Liver (tissue), 9 donors: ENCODE measurements around the gene UBE2L3. TPM values are rescaled to one million over a fixed set of nuclear protein-coding genes. Genes with fewer than 3 reads are reported as not detected.
A peak's percentile ranks its signal among the peaks of the same experiment; 100 is the strongest.

Experiments used
- DNase-seq: peaks from one replicate; pipeline ENCODE4 v3.0.0-alpha.2; 2017; ENCODE audit warnings: low spot score
- H3K27ac ChIP-seq, 2 donors: one replicate each; pipeline ENCODE4 v1.7.0; 2013; ENCODE audit warnings: inconsistent platforms in 2 of 2, low read length in 2 of 2, control low read depth in 1 of 2, low read depth in 1 of 2, mild to moderate bottlenecking in 1 of 2
- H3K27me3 ChIP-seq, 4 donors: one replicate each; pipeline versions ENCODE4 v1.6.1 to v1.7.0; 2013; ENCODE audit warnings: low read length in 3 of 4, inconsistent platforms in 1 of 4, mild to moderate bottlenecking in 1 of 4, moderate library complexity in 1 of 4; ENCODE audit not compliant: control insufficient read depth in 4 of 4, insufficient read depth in 4 of 4
- H3K36me3 ChIP-seq, 4 donors: one replicate each; pipeline versions ENCODE4 v1.6.1 to v1.7.0; 2013; ENCODE audit warnings: low read length in 3 of 4, mild to moderate bottlenecking in 3 of 4, low read depth in 1 of 4, moderate library complexity in 1 of 4; ENCODE audit not compliant: control insufficient read depth in 4 of 4, insufficient read depth in 3 of 4
- H3K4me1 ChIP-seq, 4 donors: one replicate each; pipeline versions ENCODE4 v1.6.1 to v1.7.0; 2013; ENCODE audit warnings: low read length in 3 of 4, mild to moderate bottlenecking in 3 of 4, moderate library complexity in 1 of 4; ENCODE audit not compliant: control insufficient read depth in 4 of 4, insufficient read depth in 4 of 4
- H3K4me3 ChIP-seq, 3 donors: one replicate each; pipeline versions ENCODE4 v1.6.1 to v1.7.0; 2013; ENCODE audit warnings: low read length in 3 of 3, control low read depth in 1 of 3, low read depth in 1 of 3, mild to moderate bottlenecking in 1 of 3
- H3K9ac ChIP-seq, 2 donors: one replicate each; pipeline ENCODE4 v1.7.0; 2013; ENCODE audit warnings: low read length in 2 of 2, mild to moderate bottlenecking in 2 of 2, moderate library complexity in 2 of 2, control low read depth in 1 of 2, low read depth in 1 of 2
- H3K9me3 ChIP-seq, 4 donors: one replicate each; pipeline versions ENCODE4 v1.6.1 to v1.7.0; 2013; ENCODE audit warnings: low read length in 3 of 4; ENCODE audit not compliant: control insufficient read depth in 4 of 4
- ATF3 ChIP-seq: IDR thresholded peaks from 2 replicates; pipeline ENCODE4 v1.6.1; 2016; ENCODE audit warnings: antibody characterized with exemption
- CTCF ChIP-seq: fragments of 150-350 bp; IDR thresholded peaks from 2 replicates; pipeline ENCODE4 v1.5.1; 2017; ENCODE audit warnings: improper control_type of control experiment, low read depth, low read length; ENCODE audit not compliant: missing input control
- EGR1 ChIP-seq, 2 donors: IDR thresholded peaks; 2 replicates each; pipeline ENCODE4 v1.6.1; 2016 to 2018; ENCODE audit warnings: antibody characterized with exemption in 2 of 2, low read depth in 2 of 2
- FOXA1 ChIP-seq: IDR thresholded peaks from 2 replicates; pipeline ENCODE4 v1.6.1; 2016; ENCODE audit warnings: antibody characterized with exemption
- GABPA ChIP-seq, 2 donors: IDR thresholded peaks in 1 of 2; conservative IDR thresholded peaks in 1 of 2; 2 replicates each; pipeline ENCODE4 v1.6.1; 2016; ENCODE audit warnings: antibody characterized with exemption in 2 of 2, mild to moderate bottlenecking in 1 of 2, moderate library complexity in 1 of 2
- HNF4A ChIP-seq, 2 donors: conservative IDR thresholded peaks; 2 replicates each; pipeline ENCODE4 v1.6.1; 2016; ENCODE audit warnings: antibody characterized with exemption in 2 of 2, mild to moderate bottlenecking in 2 of 2
- HNF4G ChIP-seq: IDR thresholded peaks from 2 replicates; pipeline ENCODE4 v1.6.1; 2016; ENCODE audit warnings: antibody characterized with exemption
- RAD21 ChIP-seq, 2 donors: IDR thresholded peaks; 2 replicates each; pipeline ENCODE4 v1.6.1; 2016; ENCODE audit warnings: antibody characterized with exemption in 2 of 2, mild to moderate bottlenecking in 2 of 2
- REST ChIP-seq: IDR thresholded peaks from 2 replicates; pipeline ENCODE4 v1.6.1; 2016; ENCODE audit warnings: antibody characterized with exemption, mild to moderate bottlenecking
- RXRA ChIP-seq, 2 donors: IDR thresholded peaks; 2 replicates each; pipeline ENCODE4 v1.6.1; 2017 to 2018; ENCODE audit warnings: antibody characterized with exemption in 2 of 2, mild to moderate bottlenecking in 1 of 2
- YY1 ChIP-seq: IDR thresholded peaks from 2 replicates; pipeline ENCODE4 v1.6.1; 2016; ENCODE audit warnings: antibody characterized with exemption, mild to moderate bottlenecking
- ZBTB33 ChIP-seq: IDR thresholded peaks from 2 replicates; pipeline ENCODE4 v1.6.1; 2016; ENCODE audit warnings: antibody characterized with exemption
- WGBS: extraction: QIAGEN DNeasy Blood & Tissue Kit; methylation state at CpG from one replicate; pipeline ENCODE4 v1.1.7; 2013; 5-methylcytosine and 5-hydroxymethylcytosine counted together
- polyA plus RNA-seq, 2 donors: library from polyadenylated mRNA; stranded (reverse) in 1 of 2; unstranded in 1 of 2; fragments of 200-250 nt in 1 of 2; fragments of >200 nt in 1 of 2; fragmentation: Nextera tagmentation in 1 of 2; extraction: Ambion mirVana in 1 of 2; gene quantifications; one replicate each; pipeline versions ENCODE4 v1.2.1 to v1.2.3, GENCODE V29; 2013 to 2015
- total RNA-seq, 2 donors: library from RNA; depleted of rRNA; stranded (reverse); fragments of >200 nt; gene quantifications; one replicate each; pipeline ENCODE4 v1.2.3, GENCODE V29; 2014
- donor health status: healthy.
- donor health status: healthy.
- donor health status: healthy.
- donor health status: healthy.
- donor health status: healthy.

Gene UBE2L3
- total and polyA plus RNA-seq, 4 donors, result 14.3 to 33.4 (median 19.8) TPM

GRCh38 chr22:21628386-21629254 is 61.1 kb downstream of the UBE2L3 start:
- no peaks in the 10 kb centered on the region for H3K27me3 ChIP-seq
- H3K9me3 ChIP-seq, result no peaks in the 10 kb centered on the region
- no peak for TF ChIP-seq HNF4G
- peak overlapping the region; percentile 85 to 99 (median 95) for H3K4me3 ChIP-seq
- peak overlapping the region in 1 of 2 donors; percentile 16 for H3K27ac ChIP-seq
- peaks cover 8 to 27% (median 14%) of the 10 kb centered on the region in 4 donors for H3K4me1 ChIP-seq
- 78% methylated on average over 74 of the region's 74 CpGs for WGBS
- peaks cover 0 to 5% (median 0%) of the 10 kb centered on the region in 4 donors for H3K36me3 ChIP-seq
- no peak for DNase-seq
- H3K9ac ChIP-seq, result no peak overlapping the region

- Histone ChIP-seq H3K36me3 (peaks cover 0 to 4% (median 0%) of the 10 kb centered on the region in 4 donors), H3K9me3 (no peaks in the 10 kb centered on the region), H3K9ac (peak within 1 kb of the TSS; percentile 11 to 48), H3K4me1 (peaks cover 3 to 20% (median 9%) of the 10 kb centered on the region in 4 donors), H3K4me3 (peak within 1 kb of the TSS; percentile 85 to 99 (median 95)), H3K27ac (peak within 1 kb of the TSS; percentile 78 to 80), H3K27me3 (no peaks in the 10 kb centered on the region)
- no peak for TF ChIP-seq ATF3
- no peak for TF ChIP-seq FOXA1
- TF ChIP-seq REST, result no peak
- TF ChIP-seq HNF4A (conservative IDR thresholded peaks at IDR 0.05), result no peak
- TF ChIP-seq ZBTB33, result no peak
- TF ChIP-seq YY1, result peak; percentile 37
- no peak for TF ChIP-seq HNF4G
- no peak for TF ChIP-seq EGR1 (IDR thresholded peaks at IDR 0.05; ENCODE audit: low read depth in 2 of 2)
- TF ChIP-seq RAD21 (IDR thresholded peaks at IDR 0.05), result peak in 1 of 2 donors; percentile 9
- TF ChIP-seq CTCF, result peak; percentile 38
- peak; percentile 13 to 67 for TF ChIP-seq RXRA (IDR thresholded peaks at IDR 0.05)
- TF ChIP-seq GABPA (IDR thresholded peaks at IDR 0.05 in 1 of 2, conservative IDR thresholded peaks at IDR 0.05 in 1 of 2), result peak in 1 of 2 donors; percentile 48
- under 1% methylated on average over 93 of the region's 93 CpGs for WGBS
- DNase-seq, result peak; percentile 93
Observed at GRCh38 chr22:21629255-21630149, 62.0 kb downstream of the UBE2L3 start, which contains the start of gene YDJC. Gene YDJC (minus strand): TSS chr22:21630022. CDS start chr22:21630014, 8 bp downstream.
